COR-L47 (cell line): ENCODE measurements around the gene HTR3E.
"Not testable (repeated sequence)": the region's sequence is repeated elsewhere in the genome, so short reads cannot be mapped to it uniquely, and the experiment has no call there.

ENCODE experiments used
- DNase-seq: peaks from one replicate; lab custom pipeline; 2025; lab: John Stamatoyannopoulos, UW

The HTR3E gene

GRCh38 chr3:184096811-184097383 is at the start of gene HTR3E:
TSS of gene HTR3E (plus strand) at chr3:184097064. CDS start at chr3:184097530, 466 bp downstream.
- DNase-seq = no peak

- DNase-seq = peak; percentile 63
Measured at GRCh38 chr3:184050217-184050847, 46.5 kb upstream of the HTR3E start.

- no peak for DNase-seq
Measured at GRCh38 chr3:184052767-184053166, 44.1 kb upstream of the HTR3E start, which contains the start of gene HTR3C. TSS of gene HTR3C (plus strand) at chr3:184053047. CDS start at chr3:184053081, 34 bp downstream.

DNA sequence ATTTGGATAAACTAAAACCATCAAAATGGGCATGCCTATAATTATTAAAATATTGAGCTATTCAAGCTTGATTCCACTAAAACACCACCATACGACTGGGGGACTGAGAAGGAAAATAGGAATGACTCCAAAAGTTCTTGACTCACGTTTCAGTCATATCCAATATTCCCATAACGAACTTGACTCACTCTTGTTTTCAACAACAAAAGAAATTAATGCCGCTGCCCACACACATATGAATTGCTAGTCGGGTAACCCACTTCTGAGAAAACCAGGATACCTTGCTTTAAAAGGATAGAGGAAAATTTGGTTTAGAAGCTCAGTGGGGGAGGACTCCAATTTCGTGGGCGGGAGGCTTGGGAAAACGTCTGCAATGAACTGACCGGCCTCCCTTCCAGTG is 38.8 kb upstream of the HTR3E start:
- DNase-seq = no peak

DNA sequence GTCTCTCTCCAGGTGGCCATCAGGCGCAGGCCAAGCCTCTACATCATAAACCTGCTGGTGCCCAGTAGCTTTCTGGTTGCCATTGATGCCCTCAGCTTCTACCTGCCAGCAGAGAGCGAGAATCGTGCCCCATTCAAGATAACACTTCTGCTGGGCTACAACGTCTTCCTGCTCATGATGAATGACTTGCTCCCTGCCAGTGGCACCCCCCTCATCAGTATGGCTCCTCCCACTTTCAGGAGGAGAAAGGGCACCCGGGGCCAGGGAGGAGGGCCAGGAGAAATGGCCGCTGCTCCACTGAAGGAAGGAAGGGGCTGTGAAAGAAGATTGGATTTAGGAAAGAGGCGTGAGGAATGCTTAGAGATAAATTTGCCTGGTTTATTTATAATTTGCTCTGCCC is 37.4 kb upstream of the HTR3E start:
- no peak for DNase-seq

GRCh38 chr3:184062637-184063036 is 34.2 kb upstream of the HTR3E start:
- no peak for DNase-seq

GRCh38 chr3:184066211-184066610 is 30.7 kb upstream of the HTR3E start:
- DNase-seq = no peak

- no peak for DNase-seq
Measured at GRCh38 chr3:184067573-184068055, 29.2 kb upstream of the HTR3E start.

- no peak for DNase-seq
Measured at GRCh38 chr3:184068344-184068743, 28.5 kb upstream of the HTR3E start.

DNA sequence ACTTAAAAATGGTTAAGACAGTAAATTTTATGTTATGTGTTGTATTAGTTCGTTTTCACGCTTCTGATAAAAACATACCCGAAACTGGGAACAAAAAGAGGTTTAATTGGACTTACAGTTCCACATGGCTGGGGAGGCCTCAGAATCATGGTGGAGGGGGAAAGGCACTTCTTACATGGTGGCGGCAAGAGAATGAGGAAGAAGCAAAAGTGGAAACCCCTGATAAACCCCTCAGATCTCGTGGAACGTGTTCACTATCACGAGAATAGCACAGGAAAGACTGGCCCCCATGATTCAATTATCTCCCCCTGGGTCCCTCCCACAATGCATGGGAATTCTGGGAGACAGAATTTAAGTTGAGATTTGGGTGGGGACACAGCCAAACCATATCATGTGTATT is 25.7 kb upstream of the HTR3E start:
- not testable (repeated sequence) for DNase-seq

- DNase-seq = no peak
Measured at GRCh38 chr3:184073621-184074020, 23.2 kb upstream of the HTR3E start.

DNA sequence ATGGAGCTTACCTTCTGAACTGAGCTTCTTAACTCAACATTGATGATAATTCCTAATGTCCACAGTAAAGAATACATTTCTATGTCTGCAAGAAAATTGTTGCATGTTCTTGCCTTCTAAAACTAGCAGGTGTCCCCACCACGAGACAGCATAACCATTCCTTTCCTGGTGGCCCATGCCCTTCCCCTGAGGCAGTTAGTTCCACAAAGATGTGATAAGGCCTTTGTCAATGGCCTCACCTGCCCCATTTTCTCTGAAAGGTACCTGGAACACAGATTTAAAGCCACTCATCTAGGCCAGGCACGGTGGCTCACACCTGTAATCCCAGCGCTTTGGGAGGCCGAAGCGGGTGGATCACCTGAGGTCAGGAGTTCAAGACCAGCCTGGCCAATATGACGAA is 21.0 kb upstream of the HTR3E start:
- DNase-seq = no peak

DNA sequence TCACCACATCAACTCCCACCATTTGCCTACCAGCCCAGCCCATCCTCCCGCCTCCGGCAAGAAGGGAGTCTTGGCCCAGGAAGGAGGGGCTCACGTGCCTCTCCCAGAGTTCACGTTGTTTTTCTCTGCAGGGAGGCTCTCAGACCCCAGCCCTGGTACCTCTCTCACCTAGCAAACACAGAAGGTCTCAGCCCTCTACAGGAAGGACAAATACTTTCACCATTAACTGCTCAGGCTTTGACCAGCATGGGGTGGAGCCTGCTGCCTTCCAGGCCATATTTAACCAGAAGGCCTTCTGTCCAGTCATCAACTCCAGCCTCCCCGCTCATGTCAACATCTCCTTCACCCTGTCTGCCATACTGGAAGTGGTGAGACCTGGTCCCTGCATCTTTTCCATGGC is 19.0 kb upstream of the HTR3E start:
- no peak for DNase-seq

GRCh38 chr3:184078851-184079250 is 18.0 kb upstream of the HTR3E start:
- DNase-seq = no peak

GRCh38 chr3:184081116-184081830 is 15.6 kb upstream of the HTR3E start:
- no peak for DNase-seq

DNA sequence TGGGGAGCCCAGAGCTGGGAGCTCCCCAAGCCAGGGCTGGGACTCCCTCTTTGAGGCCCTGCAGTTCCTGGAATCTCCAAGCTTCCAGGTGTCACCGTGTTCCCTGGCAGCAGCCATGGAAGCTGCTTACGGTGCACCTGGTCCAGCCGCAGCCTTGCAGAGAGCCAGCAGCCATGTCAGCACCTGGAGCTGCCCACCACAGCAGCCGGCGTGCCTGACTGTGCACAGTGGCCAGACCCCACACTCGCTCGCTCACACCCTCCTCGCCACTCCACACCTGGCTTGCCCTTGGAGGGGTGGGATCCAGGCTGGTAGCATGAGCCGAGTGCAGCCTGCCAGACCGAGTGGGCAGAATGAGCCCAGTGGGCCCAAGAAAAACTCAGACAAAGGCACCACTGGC is 14.8 kb upstream of the HTR3E start:
- DNase-seq = no peak

DNA sequence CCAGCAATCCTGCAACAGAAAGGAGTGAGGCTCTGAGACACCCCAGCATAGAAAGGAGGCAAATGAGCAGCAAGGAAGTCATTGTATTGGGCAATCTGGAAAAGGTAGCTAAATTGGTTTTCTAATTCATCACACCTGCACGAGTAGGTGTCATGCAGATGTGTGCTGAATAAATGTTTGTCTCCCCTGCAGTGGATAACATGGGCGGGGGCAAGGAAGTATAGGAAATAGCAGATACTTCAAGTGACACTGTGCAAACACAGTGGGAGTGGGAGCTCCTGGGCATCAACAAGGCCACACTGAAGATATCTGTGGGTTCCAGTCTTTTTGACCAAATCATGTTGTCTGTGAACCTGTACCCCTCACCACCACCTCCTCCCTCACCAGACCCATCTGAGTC is 14.4 kb upstream of the HTR3E start:
- DNase-seq = no peak

GRCh38 chr3:184085389-184085852 is 11.4 kb upstream of the HTR3E start:
- DNase-seq = no peak

GRCh38 chr3:184092199-184092598 is 4.7 kb upstream of the HTR3E start:
- DNase-seq = no peak

DNA sequence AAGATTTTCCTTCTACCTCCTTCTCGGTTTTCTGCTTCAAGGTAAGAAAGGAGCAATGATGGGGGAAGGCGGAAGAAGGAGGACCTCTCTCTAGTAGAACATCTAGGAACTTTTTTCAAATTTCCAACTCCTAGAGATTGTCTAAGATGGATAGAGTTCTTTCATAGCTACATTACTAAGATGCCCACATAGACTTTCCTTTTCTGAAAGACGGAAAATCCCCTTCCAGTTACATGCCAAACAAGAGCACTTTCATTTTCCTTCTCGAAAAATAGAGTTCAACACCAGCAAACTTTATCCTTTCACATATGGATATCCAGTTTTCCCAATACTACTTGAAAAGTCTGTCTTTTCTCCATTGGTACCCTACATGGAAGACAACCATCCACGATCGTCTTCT is 692 bp downstream of the HTR3E start:
- DNase-seq = no peak

DNA sequence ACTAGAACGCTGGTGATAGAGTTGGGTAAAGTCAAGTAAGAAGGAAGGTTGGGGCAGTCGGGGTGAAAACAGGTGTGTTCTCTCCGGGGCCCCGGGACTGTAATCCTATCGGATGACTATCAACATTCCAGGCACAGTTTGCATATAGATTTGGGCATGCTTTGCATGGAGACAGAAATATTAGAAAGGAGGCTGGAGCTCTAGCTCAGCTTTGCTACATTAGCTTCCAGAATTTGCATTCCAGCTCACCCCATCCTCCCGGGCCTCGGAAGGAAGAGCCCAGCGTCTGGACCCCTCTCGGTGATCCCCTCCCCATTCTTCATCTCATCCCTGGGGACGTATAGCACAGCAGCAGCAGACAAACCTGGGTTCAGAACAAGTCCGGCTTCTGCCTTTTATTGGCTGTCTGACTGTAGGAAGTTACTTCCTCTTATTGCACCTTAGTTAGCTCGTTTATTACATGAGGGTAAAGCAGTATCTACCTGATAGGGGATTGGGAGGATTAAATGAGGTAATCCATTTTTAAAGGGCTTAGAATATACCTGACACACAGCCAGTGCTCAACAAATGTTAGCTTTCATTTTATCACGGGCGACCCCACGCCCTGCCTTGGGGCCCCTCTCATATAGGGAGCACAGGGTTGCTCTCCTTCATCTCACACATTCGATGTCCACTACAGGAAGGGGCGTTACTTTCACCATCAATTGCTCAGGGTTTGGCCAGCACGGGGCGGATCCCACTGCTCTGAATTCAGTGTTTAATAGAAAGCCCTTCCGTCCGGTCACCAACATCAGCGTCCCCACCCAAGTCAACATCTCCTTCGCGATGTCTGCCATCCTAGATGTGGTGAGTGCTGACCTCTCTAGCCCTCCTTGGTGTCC is 3.2 kb downstream of the HTR3E start:
- DNase-seq = no peak

DNA sequence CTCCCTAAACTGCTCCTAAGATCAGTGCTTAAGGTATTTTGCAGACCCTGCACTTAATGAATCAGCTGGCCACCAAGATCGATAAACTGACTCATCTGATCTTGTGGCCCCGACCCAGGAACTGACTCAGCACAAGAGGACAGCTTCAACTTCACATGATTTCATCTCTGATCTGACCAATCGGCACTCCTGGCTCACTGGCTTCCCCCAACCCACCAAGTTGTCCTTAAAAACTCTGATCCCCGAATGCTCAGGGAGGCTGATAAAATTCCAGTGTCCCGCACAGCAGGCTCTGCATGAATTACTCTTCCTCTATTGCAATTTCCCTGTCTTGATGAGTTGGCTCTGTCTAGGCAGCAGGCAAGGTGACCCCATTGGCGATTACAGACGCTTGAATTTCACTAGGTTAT is 13.5 kb downstream of the HTR3E start:
- DNase-seq = no peak
